ENCODE data around the gene MRPL49.
"Not testable (repeated sequence)": the region's sequence is repeated elsewhere in the genome, so short reads cannot be mapped to it uniquely, and the experiment has no call there.

The MRPL49 gene

DNA sequence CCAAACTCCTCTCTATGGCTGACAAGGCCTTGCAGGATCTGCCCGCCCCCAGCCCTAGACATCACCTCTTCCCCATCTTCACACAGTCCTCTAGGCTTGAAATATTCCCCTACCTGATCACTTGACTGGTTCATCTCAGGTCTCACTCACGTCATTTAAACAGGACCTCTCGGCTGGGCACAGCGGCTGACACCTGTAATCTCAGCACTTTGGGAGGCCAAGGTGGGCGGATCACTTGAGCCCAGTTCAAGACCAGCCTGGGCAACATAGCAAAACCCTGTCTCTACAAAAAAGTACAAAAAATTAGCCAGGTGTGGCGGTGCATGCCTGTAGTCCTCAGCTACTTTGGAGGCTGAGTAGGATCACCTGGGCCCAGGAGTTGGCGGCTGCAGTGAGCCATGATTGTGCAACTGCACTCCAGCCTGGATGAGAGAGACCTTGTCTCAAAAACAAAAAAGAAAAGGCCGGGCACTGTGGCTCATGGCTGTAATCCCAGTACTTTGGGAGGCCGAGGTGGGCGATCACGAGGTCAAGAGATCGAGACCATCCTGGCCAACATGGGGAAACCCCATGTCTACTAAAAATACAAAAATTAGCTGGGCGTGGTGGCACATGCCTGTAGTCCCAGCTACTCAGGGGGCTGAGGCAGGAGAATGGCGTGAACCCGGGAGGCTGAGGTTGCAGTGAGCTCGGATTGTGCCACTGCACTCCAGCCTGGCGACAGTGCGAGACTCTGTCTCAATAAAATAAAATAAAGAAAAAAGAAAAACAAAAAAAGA is 3.0 kb upstream of the MRPL49 start:
- DNase-seq: not testable (repeated sequence)

DNA sequence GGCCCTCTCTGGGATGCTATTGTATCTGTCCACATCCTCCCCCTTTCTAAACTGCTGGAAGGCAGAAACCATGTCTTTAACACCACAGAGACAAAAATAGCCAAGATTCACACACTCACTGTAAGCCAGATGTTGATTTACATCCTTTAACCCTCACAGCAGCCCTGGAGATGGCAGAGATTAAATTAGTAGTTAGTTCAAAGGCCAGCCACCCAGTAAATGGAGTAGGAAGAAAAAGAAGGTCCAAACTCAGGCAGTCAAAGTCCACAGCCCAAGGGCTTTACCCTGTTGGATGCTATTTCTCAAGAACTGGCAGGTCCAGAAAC is 2.5 kb upstream of the MRPL49 start:
- DNase-seq: no peak

DNA sequence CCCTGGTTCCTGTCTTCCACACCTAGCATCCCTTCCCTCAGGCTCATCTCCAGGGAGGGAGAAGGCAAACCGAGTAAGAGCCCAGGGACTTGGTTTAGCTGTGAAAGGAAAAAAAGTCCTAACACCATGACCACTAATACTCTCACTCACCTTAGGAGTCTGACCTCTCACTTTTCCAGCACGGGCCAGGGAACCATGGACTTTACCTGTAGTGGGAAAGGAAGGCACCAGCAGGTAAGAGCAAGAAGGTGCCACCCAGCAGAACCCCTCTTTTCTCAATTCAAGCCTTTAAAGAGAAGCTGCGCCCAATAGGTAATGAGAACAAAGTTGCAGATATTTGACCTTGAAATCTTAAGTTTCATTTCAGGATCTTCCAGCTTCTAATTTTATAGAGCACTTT is 1.3 kb upstream of the MRPL49 start:
- no peak for DNase-seq

DNA sequence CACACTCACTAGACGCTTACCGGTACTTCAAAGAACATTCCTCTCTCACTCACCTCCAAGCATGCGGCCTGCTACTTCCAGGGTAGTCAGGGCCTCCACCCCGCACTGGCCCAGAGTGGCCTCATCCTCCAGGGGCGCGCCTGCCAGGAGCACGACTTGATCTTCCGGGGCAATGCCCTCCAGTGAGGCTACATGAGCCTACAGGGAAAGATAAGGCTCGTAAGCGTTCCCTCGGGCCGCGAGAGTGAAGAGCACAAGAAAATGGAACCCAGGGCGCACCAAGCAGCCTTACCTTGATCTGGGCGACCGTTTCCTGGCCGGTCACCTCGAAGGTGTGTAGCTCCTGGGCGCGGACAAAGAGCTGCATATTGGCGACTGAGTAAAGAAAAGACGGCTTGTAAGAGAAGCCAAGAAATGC is 665 bp upstream of the MRPL49 start:
- peak in 1 of 2 experiments; percentile 30 for DNase-seq

DNA sequence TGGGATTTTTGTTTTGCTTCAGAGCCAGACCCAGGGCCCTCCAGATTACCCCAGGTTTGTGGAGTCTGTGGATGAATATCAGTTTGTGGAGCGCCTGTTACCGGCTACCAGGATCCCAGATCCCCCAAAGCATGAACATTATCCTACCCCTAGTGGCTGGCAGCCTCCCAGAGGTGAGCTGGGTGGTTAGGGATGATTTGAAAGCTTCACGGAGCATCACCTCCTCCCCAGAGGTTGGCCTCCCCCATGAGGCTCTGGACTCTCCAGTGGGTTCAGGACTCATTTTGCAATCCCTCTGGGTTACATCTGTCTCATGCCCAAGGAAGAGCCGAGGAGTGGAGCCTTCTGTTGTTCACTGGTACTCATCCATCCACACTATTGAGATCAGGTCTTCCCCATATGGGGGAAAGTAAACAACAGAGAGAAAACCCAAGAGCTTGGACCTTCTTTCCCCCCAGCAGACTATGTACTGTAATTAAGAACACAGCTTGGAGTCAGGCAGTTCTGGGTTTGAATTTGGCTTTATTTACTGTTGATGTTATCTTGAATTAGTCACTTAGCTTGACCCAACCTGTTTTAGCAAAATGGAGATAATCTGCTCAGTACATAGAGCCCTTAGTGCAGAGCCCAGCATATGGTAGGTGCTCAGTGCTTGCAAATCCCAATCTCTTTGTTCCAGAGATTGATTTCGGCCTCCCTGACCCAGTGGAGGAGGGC is 2.5 kb downstream of the MRPL49 start:
- no peak for DNase-seq

DNA sequence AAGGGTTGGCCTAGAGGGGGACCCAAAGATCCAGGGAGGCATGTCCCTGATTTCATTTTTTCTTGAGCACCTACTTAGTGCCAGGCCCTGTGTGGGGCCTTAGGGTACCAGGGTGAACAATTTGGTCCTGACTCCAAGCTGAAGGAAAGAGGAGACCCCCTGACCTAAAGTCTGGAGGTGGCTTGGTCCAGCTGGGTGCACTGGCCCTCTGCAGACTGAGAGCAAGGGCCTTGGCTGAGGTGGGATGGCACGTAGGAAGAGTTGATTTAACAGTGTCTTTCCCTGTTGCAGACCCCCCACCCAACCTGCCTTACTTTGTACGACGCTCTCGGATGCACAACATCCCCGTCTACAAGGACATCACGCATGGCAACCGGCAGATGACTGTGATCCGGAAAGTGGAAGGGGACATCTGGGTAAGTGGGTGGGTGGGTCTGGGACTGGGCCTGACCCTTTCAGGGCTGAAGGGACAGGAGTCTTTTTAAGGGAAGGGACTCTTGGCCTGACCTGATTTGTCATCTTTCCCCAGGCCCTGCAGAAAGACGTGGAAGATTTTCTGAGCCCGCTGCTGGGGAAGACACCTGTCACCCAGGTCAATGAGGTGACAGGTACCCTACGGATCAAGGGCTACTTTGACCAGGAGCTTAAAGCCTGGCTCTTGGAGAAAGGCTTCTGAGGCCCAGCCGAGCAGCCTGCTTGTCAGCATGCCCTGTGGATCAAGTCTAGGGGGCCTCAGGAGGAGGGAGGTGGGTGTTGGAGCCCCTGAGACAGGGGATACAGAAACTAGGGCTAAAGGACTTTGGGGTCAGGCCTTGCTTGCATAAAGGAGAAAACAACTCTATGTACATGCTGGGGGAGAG is 3.3 kb downstream of the MRPL49 start:
- no peak for DNase-seq

DNA sequence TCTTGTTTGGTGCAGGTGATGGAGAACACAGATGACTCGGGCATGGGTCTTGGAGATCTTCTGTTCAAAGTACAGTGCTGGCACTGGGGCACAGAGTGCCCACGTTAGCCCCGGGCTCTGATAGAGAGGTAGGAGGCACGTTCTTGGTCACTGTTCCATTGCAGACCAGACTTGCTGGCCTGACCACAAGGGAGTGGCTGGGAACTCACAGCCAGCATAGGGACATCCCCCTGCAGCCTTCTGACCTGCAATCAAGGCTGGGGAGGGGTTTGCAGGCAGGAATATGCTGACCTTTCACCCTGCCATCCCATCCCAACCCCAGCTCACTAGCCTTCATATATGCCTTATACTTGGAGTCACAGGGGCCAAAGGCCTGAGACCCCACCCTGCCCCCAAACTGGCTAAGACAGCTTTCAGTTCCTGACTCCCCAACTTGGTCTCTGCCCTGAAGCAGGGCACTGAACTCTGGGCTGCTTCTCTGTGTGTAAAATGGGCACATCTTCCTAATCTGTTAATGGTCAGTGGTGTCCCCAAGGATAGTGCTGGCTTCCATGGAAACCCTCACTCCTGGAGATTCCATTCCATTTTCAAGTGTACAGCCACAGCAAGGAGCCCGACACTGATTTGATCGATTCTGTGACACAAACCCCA is 4.6 kb downstream of the MRPL49 start:
- DNase-seq: no peak

DNA sequence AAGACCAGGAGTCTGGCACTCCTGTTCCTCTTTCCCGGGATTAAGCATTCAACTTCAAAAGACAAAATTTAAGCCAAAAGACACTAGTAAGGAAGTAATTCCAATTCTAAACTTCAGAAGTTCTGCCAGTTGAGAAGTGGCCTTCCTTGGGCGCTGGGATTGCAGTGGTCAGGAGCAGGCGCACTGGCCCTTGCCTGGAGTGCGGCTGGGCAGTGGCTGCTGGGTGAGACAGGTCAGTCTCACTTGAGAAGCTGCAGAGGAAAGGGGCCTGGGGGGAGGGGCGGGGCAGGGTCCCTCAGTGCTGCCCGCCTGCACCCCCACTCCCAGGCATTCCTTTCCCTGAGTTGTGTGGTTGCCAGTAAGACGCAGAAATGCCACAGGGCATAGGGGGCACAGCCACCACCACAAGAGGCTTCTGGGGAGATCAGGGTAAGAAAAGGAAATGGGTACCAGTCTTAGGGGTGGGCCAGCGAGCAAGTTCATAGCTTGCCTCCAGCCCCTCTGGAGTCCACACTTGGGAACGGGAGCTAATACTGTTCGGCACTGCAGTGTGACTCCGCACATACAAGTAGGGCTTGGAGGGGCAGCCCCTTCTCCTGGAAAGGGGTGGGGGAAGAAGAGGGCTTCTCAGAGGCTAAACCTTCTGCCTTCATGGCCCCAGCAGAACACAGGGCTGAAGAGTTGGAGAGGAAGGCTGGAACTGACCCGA is 5.5 kb downstream of the MRPL49 start:
- DNase-seq: no peak

DNA sequence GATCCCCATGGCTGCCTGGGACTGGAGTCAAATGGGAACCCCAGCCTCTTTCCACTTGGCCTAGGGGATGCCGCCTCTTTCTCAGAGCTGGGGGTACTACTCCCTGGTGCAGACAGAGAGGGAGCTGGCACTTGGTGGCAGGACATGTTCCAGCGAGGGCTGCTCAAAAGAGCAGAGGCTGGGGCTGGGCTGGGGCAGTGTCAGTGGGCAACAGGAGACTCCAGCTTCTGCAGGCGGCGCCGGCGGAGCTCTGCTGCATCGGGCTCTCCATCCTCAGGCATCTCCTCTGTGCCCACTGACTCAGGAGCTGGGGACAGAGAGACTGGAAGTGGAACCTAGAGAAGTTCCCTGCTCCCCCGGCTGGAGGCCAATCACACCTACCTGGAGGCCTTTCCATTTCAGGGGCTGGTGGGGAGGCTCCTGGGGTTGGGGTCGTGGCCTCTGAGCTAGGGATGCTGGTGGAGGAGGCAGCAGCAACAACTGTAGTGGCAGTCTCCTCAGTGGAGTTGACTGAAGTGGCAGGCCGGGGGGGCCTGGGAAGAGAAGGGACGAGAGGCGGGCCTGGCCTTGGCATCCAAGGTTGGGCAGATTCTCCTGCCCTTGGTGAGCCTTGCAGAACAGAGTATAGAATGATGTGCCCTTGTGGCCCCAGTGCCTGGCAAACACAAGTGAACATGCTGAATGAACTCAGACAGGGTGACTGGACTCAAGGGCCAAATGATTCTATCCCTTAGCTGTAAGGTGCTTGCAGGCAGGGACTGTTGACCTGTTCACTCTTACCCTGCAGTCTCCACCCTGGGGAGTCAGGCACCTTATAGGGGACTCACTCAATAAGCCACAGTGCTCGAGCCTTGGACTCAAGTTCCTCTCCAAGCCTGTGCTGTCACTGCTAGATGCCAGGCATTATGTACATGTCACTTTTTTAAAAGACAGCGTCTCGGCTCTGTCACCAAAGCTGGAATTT is 6.3 kb downstream of the MRPL49 start:
- DNase-seq: no peak

DNA sequence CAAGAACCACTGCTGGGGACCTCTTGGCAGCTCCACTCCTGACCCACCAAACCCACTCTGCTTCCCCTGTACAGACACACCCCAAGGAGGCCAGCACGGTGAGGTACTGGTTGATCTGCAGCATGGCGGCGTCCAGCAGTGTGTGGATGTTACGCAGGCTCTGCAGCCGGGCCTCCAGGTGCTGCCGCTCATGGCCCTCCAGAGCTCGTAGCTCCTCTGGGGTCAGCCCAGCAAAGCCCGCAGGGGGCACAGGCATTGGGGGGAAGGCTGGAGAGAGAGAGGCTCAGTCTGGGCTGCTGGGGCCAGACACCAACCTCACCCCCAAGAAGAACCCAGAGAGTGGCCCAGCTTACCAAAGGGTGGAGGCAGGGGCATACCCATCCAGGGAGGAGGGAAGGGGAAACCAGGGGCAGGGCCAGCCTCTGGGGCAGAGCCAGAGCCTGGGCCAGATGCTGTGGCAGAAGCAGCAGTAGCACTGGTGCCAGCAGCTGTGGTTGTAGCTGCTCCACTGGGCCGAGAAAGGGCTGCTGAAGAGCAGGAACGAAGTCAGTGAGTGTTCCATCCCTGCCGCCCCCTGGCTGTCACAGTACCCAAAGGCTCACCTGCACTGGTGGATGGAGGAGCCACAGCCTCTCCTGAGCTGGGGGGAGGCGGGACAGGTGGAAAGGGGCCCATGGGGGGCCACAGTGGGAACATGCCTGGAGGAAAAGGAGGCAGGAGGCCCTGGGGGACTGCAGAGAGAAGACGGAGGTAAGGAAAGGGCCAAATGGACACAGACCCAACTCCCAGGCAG is 7.7 kb downstream of the MRPL49 start:
- DNase-seq: no peak

DNA sequence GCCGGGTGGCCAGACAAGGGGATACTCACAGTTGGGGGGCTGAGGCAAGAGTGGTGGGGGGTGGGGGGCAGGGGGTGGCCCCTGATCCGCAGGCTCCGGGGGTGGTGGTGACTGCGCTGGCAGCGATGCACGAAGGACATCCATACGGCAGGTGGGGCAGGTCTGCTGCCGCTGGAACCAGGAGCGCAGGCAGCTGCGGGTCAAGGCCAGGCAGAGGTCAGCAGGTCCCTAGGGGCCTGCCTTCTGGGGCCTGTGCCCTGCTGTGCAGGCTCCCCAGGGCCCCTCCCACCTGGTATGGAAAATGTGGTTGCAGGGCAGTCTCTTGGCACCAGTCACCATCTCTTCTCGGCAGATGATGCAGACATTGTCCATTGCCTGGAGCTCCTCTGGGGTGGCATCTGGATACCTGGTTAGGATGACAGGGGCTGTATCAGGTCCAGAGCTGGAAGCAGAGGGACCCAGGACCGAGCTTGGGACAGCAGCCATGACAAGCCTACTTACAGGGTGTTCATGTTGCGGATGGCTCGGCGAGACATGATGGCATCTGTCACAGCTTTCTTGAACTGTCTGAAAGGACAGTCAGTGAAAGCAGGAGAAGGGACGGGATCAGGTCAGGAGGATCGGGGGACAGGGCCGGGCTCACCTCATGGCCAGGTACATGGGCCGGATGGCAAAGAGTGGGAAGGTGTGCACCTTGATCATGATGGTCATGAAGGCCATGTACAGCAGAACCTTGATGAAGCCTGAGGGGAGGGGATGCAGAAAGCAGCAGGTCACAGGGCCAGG is 8.7 kb downstream of the MRPL49 start:
- DNase-seq: no peak

DNA sequence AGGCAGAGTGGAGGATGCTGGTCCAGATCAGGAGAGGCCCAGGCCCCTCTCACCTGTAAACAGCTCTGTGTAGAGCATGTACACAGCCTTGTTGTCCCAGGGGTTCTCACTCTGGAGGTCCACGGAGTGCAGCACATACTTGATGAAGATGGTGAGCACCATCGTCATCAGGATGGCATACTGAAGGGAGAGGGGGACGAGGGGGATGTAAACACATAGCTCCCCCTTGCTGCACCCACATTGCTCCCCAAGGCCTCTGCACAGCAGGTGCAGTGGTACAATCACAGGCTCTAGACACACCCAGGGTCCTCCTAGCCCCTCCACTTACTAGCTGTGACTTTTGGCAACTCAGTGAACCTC is 9.3 kb downstream of the MRPL49 start:
- DNase-seq: no peak

DNA sequence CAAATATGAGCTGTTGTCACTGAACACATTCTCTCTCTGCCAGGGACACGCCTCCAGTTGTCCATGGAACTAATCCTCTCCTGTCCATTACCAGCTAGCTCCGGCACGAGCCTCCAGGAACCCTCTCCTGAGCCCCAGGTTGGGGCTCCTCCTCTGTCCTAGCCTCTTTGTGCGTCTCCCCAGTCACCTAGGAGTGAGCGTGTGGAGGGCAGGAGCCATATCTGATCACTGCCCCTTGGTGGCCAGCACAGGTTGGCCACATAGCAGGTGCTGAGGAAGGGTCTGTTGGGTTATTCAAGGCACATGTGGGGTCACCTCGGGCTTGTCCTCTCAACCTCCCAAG is 9.7 kb downstream of the MRPL49 start:
- no peak for DNase-seq

DNA sequence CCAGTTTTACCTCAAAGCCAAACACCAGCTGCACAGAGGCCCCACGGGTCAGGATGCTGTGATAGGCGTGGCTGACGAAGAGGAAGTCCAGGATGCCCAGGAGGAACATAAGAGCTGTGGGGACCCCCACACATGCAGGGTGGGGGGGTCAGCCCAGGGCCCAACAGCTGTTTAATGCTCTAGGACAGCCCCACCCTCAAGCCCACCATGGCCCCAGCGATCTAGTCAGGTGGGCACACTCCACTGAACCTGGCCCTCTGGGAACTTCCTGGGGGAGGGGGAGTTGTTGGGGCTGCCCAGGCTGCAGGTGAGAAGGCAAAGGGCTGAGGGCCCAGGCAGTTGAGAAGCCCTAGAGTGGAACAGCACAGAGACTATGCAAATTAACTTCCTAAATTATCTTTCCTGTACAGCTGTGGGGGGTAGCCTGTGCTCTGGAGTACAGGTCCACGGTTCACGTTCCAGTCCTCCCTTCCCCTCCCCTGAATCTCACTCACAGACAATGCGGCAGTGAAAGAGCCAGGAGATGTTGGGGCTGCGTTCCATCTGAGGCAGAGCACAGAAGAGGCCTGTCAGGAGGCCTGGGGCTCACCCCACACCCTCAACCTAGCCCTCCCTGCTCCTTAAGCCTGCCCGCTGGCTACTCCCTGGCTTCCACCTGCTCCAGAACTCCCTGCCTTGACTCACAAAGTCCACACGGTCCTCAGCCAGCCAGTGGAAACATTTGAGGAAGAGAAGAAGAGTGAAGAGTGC is 10.3 kb downstream of the MRPL49 start:
- DNase-seq: no peak

DNA sequence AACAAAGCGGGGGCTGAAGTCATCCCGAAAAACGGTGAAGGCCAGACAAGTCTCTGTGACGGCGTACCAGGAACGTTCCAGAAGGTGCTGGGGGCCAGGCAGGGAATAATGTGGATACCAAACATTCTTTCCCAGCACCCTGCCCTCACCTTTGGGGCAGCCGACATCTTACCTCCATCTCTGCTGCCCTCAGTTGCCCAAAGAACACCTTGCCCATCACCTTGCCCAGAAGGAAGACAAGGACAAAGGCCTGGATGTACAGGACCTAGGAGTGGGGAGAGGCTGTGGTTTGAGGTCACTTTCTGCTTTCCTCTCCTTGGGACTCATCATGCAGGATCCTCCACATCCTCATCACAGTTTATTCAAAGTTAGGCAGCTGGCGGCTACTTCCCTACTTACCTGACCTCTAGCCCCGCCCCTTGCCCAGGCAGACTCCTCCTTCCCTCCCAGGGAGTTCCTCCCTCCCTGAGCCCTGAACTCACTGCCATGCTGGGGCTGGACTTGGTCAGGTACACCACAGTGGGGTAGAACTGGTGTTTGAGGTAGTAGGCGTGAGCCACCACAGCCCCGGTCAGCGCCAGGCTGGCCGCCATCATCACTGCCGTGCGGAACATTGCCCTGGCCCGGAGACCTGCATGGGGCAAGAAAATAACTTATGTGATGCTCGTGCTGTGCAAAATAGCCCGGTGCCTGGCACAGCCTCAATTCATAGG is 11.0 kb downstream of the MRPL49 start:
- peak; percentile 49 to 62 for DNase-seq

DNA sequence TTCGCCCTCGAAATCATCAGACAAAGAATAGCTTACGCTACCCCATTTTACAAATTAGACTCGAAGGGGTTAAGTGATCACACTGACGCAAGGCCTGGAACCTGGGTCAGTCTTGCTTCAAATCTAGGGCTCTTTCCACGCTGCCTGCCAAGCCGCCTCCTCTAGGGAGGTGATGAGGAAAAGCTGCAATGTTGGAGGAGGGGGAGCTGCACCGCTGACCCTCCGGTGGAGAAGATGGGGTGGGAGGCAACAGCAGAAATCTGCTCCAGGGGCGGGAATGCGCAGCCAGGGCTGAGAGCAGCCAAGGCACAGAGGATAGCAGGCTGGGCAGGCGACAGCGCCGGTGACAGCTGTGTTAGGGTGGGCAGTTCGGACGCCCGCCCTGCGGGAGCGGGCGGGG is 11.6 kb downstream of the MRPL49 start:
- no peak for DNase-seq

DNA sequence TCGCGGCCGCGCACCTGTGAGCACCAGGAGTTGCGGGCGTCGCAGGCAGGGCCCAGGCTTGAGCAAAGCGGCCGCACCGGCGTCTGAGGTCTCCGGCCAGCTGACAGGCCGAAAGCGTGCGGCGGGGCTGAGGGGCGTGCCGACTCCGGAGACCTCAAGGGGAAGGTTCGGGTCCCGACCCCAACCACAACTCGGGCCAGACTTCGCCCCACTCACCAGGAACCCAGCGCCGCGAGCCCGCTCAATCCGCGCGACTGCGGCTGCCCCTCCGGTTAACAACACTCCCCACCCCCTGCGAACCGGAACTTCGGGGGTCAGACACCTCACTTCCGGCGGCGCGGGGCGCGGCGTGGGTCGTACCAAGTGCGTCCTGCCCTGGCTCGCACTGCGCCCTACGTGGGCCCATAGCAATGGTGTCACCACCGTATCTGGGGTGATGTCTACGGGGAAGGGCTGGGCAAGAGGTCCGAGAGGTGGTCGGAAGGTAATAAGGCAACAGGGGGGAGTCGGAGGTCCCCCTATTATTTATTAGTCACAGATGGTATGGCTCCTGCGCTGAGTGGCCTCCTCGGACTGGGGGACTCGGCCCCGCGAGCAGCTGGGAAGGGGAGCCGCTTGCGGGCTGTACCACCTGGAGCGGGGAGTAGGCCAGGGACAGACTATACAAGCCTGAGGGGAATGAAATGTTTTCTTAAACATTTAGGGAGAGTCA is 12.3 kb downstream of the MRPL49 start, which contains the start of gene SYVN1:
Gene SYVN1, minus strand, starts transcription at position 280 of the 712 bp plus-strand sequence. CDS start 918 bp downstream, outside the sequence.
- DNase-seq: peak; percentile 89 to 91

All from stimulated activated CD4-positive, alpha-beta T cell treated with anti-CD3 and anti-CD28 coated beads, Interleukin-4, amount 100 ng/mL, for 4 hours (primary cell).